Neutrophil (primary cell): ENCODE data around the gene ADAMTS2.

ENCODE experiments used
- H3K27ac ChIP-seq: fragments of 200-600 bp; sonication (generic); 2 replicates; pipeline ENCODE4 v1.5.1; 2016; ENCODE audit warnings: mild to moderate bottlenecking, moderate library complexity
- H3K27me3 ChIP-seq: fragments of 200-600 bp; sonication (generic); 2 replicates; pipeline ENCODE4 v1.6.0; 2016; ENCODE audit warnings: mild to moderate bottlenecking
- H3K36me3 ChIP-seq: fragments of 200-600 bp; sonication (generic); 2 replicates; pipeline ENCODE4 v1.5.1; 2017
- H3K4me1 ChIP-seq, 2 experiments: fragments of 200-600 bp in 1 of 2; sonication (generic) in 1 of 2; 1 replicate in 1 of 2; 2 replicates in 1 of 2; pipeline versions ENCODE4 v1.5.1 to v1.6.1; 2013 to 2016; ENCODE audit warnings: low read depth in 1 of 2, low read length in 1 of 2, mild to moderate bottlenecking in 1 of 2, moderate library complexity in 1 of 2; ENCODE audit not compliant: control insufficient read depth in 1 of 2, insufficient read depth in 1 of 2
- H3K4me3 ChIP-seq, 2 experiments: fragments of 200-600 bp in 1 of 2; sonication (generic) in 1 of 2; 1 replicate in 1 of 2; 2 replicates in 1 of 2; pipeline ENCODE4 v1.5.1; 2013 to 2016; ENCODE audit warnings: low read depth in 1 of 2, low read length in 1 of 2, mild to moderate bottlenecking in 1 of 2, moderate library complexity in 1 of 2
- H3K9me3 ChIP-seq: fragments of 200-600 bp; sonication (generic); 2 replicates; pipeline ENCODE4 v1.5.1; 2016
- TF ChIP-seq, protein P1 (sequence below): fragments of 200-600 bp; sonication (generic); IDR thresholded peaks from 2 replicates; pipeline ENCODE4 v1.5.1; 2016; ENCODE audit warnings: antibody characterized with exemption

Gene ADAMTS2

DNA sequence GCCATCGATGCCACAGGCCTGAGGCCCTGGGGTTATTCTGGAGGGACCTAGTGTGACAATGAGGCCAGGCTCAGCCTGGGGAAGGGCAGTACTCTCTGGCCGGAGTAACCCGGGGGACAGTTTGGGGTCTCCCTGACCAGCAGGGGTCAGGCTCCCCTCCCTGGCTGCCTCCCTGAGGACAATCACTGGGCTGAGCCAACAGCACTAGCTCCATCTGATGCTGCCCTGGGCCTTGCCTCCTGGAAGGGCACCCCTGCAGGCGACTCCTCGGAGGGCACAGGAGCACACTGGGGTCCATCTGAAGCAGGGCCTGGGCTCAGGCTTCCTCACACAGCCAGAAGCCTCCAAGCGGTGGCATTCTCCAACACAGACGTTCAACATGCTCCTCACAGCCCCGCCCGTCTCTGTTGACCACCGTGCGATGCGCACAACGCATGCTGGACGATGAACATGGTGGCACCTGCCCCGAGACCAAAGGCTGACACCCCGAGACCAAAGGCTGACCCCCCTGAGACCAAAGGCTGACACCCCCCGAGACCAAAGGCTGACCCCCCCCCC is 68.3 kb downstream of the ADAMTS2 start:
- H3K4me1 ChIP-seq: no peaks in the 10 kb centered on the region
- no peak overlapping the region for H3K4me3 ChIP-seq
- no peaks in the 10 kb centered on the region for H3K9me3 ChIP-seq
- H3K36me3 ChIP-seq: no peaks in the 10 kb centered on the region
- TF ChIP-seq, protein P1, sequence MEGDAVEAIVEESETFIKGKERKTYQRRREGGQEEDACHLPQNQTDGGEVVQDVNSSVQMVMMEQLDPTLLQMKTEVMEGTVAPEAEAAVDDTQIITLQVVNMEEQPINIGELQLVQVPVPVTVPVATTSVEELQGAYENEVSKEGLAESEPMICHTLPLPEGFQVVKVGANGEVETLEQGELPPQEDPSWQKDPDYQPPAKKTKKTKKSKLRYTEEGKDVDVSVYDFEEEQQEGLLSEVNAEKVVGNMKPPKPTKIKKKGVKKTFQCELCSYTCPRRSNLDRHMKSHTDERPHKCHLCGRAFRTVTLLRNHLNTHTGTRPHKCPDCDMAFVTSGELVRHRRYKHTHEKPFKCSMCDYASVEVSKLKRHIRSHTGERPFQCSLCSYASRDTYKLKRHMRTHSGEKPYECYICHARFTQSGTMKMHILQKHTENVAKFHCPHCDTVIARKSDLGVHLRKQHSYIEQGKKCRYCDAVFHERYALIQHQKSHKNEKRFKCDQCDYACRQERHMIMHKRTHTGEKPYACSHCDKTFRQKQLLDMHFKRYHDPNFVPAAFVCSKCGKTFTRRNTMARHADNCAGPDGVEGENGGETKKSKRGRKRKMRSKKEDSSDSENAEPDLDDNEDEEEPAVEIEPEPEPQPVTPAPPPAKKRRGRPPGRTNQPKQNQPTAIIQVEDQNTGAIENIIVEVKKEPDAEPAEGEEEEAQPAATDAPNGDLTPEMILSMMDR: no peak
- H3K27ac ChIP-seq: no peak overlapping the region
- H3K27me3 ChIP-seq: no peaks in the 10 kb centered on the region

DNA sequence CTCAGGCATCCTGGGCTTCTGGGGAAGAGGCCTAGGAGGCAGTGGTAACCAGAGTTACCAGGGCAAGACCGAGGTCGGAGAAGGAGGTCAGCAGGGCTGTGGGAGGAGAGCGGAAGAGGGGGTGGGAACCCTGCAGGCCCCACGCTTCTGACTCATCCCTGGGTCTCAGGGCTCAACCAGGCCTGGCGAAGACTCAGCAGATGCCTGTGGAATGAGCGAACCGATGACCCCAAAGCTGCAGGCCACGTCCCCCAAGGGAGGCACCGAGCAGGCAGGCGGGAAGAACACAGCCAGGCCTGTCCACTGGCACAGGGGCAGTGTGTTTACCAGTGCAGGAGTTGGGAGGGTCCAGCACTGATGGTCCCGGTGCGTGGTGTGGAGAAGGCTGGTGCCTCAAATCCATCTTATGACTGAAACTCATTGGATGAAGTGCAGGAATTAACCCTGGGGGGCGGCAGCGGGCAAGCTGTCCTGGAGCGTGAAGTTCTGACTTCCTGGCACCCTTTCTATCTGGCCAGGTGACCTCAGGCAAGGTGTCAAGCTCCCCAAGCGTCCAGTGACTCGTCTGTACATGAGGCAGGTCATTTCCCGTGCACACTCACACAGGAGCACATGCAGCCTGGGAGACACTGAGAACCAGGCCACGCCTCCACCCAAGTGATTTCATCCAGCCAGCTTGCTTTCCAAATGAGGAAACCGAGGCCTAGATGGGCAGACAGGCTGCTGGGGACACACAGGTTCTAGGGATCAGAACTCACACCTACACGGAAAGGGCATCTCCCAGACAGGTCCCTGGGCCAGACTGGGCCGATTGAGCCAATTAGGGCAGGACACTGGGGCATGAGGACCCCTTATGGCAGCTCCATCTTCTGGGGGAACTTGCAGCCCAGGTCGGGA is 69.1 kb downstream of the ADAMTS2 start:
- no peak overlapping the region for H3K4me3 ChIP-seq
- H3K27me3 ChIP-seq: no peaks in the 10 kb centered on the region
- TF ChIP-seq, protein P1: no peak
- H3K36me3 ChIP-seq: no peaks in the 10 kb centered on the region
- no peaks in the 10 kb centered on the region for H3K4me1 ChIP-seq
- H3K9me3 ChIP-seq: no peaks in the 10 kb centered on the region
- H3K27ac ChIP-seq: no peak overlapping the region

DNA sequence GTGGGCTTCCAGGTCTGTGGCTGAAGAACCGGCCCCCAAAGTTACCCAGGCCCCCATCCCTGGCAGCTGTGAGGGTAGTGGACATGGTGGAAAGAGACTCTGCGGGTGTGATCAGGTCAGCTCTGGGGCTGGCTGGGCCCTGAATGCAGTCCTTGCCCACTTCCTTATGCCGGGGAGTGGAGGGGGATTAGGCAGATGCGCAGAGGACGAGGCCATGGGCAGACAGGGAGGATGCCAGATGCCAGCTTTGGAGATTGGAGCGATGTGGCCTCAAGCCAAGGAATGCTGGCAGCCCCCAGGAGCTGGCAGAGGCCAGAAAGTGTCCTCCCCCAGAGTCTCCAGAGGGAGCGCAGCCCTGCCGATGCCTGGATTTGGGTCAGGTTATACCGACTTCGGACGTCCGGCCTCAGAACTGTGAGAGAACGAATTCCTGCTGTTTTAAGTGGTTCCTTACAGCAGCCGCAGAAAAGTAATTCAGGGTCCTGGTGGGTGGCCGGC is 69.8 kb downstream of the ADAMTS2 start:
- Histone ChIP-seq H3K4me1 (no peaks in the 10 kb centered on the region), H3K27ac (no peak overlapping the region), H3K4me3 (no peak overlapping the region), H3K27me3 (no peaks in the 10 kb centered on the region), H3K36me3 (no peaks in the 10 kb centered on the region), H3K9me3 (no peaks in the 10 kb centered on the region)
- TF ChIP-seq, protein P1: no peak

DNA sequence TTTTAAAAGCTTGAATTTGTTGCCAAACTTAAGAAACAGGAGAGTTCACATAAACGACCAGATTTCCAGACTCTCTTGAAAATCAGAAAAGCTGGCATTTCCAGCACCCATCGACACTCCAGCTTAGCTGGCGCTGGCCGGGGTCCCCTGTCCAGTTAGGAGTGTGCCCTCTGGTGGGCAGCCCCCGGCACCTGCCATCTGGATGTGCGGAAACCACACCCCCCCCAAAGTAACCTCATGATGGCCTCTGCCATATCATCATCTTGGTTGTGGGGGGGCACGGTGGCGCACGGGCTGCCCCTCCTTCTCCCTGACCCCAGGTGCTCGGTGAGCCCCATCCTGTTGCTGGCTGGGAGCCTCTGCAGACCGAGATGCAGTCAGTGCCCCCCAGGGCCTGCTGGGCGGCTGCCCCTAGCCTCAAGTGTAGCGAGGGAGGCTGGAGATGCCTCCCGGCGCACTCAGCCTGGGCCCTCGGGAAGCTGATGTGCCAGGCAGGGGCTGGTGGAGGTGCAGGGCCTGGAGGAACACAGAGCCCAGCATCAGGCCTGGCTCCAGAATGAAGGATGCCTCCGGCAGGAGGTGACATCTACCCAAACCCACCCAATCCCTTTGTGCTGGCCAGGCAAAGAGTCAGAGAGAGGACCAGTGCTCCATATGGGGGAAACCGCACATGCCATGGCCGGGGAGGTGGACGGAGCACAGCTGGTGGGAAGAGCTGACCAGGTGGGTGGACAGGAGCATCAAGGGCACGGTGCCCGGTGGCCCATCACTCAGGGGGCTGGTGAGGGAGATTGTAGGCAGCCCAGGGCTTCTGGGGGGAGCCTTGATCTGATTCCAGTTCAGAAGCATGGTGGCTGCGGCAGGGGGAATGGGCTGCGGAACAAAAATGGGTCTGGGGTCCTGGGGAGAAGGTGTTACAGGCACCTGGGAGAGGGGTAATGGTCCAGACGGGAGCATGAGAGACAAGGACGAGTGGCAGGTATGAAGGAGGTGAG is 70.6 kb downstream of the ADAMTS2 start:
- TF ChIP-seq, protein P1: no peak
- no peak overlapping the region for H3K27ac ChIP-seq
- no peak overlapping the region for H3K4me3 ChIP-seq
- no peaks in the 10 kb centered on the region for H3K27me3 ChIP-seq
- no peaks in the 10 kb centered on the region for H3K36me3 ChIP-seq
- H3K9me3 ChIP-seq: no peaks in the 10 kb centered on the region
- H3K4me1 ChIP-seq: no peaks in the 10 kb centered on the region

DNA sequence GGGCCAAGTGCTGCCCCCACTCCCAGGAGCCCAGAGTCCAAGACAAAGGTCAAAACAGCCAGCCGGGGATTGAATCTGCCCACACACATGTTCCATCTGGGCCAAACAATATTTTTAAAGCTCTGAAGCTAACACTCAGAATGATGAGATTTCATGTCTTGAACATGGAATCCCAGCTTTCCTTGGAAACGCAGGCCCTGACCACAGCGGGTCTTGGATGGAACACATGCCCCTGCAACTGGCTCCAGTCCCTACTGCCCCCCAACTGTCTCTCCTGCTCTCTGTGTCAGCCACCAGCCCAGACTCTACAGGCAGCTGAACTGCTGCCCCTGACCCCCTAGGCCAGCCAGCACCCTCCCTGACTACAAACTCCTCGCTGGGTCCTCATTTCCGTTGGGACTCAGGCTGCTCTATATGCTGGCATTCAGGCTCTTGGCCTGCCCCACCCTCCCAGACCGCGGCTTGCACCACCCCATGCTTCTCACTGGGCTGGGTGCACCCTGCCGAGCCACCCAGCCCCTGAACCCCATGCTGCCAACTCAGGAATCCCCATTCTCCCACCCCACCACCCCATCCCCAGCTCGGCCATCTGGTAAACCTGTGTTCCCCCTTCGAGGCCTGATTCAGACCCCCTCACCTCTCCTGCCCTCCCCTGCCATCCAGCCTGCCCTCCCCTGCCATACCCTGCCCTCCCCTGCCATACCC is 71.7 kb downstream of the ADAMTS2 start:
- Histone ChIP-seq H3K27ac (no peak overlapping the region), H3K36me3 (no peaks in the 10 kb centered on the region)

More for the DNA sequence above, 71.7 kb downstream of the ADAMTS2 start:
- Histone ChIP-seq H3K27me3 (no peaks in the 10 kb centered on the region), H3K4me3 (no peak overlapping the region), H3K9me3 (no peaks in the 10 kb centered on the region), H3K4me1 (no peaks in the 10 kb centered on the region)
- TF ChIP-seq, protein P1: no peak
